Measurements from ENCODE around the gene FAM234B. TPM values are rescaled to one million over a fixed set of nuclear protein-coding genes. Genes with fewer than 3 reads are reported as not detected.

Gene FAM234B
- total RNA-seq, 4 donors from 2014 or later = 4.7 to 6.5 (median 5.5) TPM

DNA sequence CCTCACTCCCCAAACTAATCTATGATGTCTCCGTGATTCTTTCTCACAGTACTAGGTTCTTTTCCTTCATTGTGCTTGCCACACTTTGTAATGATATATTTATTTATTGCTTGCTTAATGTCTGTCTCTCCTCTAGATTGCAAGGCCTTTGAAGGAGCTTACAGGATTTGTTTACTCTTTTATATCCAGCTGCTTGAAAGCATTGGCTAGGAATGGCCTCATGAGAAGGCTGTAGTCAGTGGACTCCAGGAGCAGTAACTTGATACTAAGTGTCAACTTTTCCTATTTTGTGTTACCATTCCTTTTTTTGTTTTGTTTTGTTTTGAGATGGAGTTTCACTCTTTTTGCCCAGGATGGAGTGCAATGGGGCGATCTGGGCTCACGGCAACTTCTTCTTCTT, 7.3 kb upstream of the FAM234B start:
- WGBS, 2 donors (ENCODE audit: low coverage in 1 of 2) = 88% methylated on average over 1 to 3 of the region's 3 CpGs
- H3K4me1 ChIP-seq = no peaks in the 10 kb centered on the region
- no peak for ATAC-seq
- no peaks in the 10 kb centered on the region for H3K27me3 ChIP-seq
- H3K36me3 ChIP-seq = no peaks in the 10 kb centered on the region
- TF ChIP-seq POLR2AphosphoS5 (IDR thresholded peaks at IDR 0.05) (no peak), EP300 (IDR thresholded peaks at IDR 0.05) (no peak), POLR2A (IDR thresholded peaks at IDR 0.05) (no peak)
- TF ChIP-seq, protein P1, sequence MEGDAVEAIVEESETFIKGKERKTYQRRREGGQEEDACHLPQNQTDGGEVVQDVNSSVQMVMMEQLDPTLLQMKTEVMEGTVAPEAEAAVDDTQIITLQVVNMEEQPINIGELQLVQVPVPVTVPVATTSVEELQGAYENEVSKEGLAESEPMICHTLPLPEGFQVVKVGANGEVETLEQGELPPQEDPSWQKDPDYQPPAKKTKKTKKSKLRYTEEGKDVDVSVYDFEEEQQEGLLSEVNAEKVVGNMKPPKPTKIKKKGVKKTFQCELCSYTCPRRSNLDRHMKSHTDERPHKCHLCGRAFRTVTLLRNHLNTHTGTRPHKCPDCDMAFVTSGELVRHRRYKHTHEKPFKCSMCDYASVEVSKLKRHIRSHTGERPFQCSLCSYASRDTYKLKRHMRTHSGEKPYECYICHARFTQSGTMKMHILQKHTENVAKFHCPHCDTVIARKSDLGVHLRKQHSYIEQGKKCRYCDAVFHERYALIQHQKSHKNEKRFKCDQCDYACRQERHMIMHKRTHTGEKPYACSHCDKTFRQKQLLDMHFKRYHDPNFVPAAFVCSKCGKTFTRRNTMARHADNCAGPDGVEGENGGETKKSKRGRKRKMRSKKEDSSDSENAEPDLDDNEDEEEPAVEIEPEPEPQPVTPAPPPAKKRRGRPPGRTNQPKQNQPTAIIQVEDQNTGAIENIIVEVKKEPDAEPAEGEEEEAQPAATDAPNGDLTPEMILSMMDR (IDR thresholded peaks at IDR 0.05) = no peak
- no peak overlapping the region for H3K27ac ChIP-seq
- H3K4me3 ChIP-seq = no peak overlapping the region
- no peaks in the 10 kb centered on the region for H3K9me3 ChIP-seq

DNA sequence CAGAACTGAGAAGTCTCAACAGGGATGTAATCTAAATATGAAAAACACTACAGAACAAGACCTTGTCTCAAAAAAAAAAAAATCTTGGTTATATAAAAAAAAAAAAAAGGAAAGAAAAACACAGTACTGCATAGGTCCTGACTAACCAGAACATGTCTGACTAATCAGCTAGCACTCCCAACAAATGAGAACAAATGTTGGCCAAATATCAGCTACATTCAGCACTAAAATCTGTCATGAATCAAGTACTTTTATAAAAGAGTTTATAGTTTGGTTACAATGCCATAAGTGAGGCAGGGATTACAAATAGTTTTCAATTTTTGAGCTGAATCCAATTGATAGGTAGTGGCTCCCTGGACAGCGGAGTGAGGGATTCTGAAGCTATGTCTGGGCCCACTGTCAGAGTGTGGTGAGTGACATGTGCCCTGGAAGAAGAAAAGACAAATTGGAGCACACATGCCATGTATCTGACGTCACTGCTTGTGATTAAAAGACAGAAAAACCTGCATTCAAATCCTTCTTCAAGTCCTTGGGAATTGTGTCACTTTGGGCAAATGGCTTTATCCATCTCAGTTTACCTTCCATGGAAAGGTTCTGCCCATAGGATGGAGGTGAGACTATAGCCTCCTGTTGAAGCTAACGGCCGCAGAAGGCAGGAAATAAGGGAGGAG, 5.6 kb upstream of the FAM234B start:
- Histone ChIP-seq H3K27me3 (no peaks in the 10 kb centered on the region), H3K27ac (no peak overlapping the region), H3K4me1 (no peaks in the 10 kb centered on the region), H3K36me3 (no peaks in the 10 kb centered on the region), H3K9me3 (no peaks in the 10 kb centered on the region), H3K4me3 (no peak overlapping the region)
- TF ChIP-seq POLR2A (IDR thresholded peaks at IDR 0.05) = no peak
- no peak for ATAC-seq
- 74 to 85% methylated on average over 3 to 4 of the region's 4 CpGs for WGBS, 2 donors (ENCODE audit: low coverage in 1 of 2)

DNA sequence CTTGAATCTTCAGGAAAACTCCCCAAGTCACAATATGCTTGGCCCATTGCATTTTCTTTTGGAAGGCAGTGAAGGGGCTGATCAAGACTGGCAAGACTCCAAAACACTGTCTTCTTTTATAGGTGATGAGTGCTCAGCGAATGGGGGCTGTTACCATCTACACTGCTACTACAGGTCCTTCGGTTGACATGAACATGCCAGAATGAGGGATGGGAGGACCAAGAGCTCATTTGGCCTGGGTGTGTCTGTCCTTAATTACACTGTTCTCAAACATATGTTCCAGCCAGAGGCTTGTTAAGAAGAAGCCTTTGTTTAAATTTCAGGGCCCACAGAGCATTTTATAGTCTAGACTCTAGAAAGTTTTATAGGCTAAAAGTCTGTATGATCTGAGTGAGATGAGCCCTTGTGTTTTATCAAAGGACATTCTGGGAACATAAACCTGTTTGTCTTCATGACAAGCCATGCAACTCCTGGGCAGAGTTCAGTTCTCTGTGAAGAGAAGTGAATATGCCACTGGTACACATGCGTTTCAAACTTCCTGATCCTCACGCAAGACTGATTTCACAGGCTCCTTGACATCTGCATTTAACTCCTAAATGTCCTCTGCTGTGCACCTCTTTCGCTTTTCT, 4.7 kb upstream of the FAM234B start:
- Histone ChIP-seq H3K4me1 (peaks cover 0 to 5% (median 0%) of the 10 kb centered on the region in 3 donors), H3K9me3 (no peaks in the 10 kb centered on the region), H3K27me3 (no peaks in the 10 kb centered on the region), H3K27ac (no peak overlapping the region), H3K36me3 (no peaks in the 10 kb centered on the region), H3K4me3 (no peak overlapping the region)
- 54 to 75% methylated on average over 4 to 5 of the region's 5 CpGs for WGBS, 2 donors (ENCODE audit: low coverage in 1 of 2)
- no peak for TF ChIP-seq POLR2AphosphoS5 (IDR thresholded peaks at IDR 0.05)
- no peak for TF ChIP-seq EP300 (IDR thresholded peaks at IDR 0.05)
- TF ChIP-seq POLR2A (IDR thresholded peaks at IDR 0.05) = no peak
- TF ChIP-seq, protein P1 (IDR thresholded peaks at IDR 0.05) = no peak
- ATAC-seq = no peak

DNA sequence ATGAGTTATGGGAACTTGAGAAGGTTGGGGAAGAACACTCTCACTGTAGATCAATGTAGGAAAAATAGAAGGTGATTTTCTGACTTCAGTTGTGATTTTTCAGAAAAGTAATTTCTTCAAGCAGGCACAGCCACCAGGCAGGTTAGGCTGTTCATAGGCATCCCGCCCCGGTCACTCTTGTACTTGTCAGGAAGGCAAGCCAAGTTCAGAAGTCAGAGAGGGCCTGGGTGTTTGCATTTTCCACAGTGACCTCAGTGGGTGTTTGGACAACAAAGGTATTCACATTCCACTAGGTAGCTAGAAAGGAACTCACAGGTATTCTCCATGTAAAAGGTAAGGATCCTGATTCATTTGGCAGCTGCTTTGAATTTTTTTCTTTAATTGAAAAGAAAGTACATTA, 3.0 kb upstream of the FAM234B start:
- TF ChIP-seq POLR2AphosphoS5 (IDR thresholded peaks at IDR 0.05) = no peak
- 76 to 92% methylated on average over 2 of the region's 2 CpGs for WGBS, 2 donors (ENCODE audit: low coverage in 1 of 2)

DNA sequence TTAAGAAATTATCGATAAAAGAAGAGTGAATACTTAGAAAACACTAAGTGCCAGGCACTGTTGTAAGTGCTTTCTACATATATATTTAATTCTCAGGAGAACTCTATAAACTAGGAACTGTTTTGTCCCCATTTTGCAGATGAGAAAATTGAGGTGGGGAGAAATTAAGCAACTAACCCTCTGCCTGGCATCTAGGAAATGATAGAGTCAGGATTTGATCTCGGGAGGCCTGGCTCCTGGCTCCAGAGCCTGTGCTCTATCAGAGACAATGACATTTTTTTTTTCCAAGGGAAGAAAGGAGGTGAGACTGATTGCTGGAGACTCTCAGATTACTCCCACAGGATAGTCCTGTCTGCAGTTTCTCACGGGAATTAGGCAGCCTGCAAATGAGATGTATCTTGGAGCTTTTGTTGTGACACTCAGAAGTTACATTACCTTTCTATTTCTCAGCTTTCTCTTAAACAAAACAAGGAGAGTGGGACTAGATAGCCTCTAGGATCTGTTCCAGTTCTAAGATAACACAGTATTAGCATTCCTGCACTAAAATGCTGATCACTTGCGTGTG, 1.4 kb upstream of the FAM234B start:
- Histone ChIP-seq H3K36me3 (no peaks in the 10 kb centered on the region), H3K27ac (no peak overlapping the region), H3K9me3 (no peaks in the 10 kb centered on the region), H3K4me1 (peaks cover 0 to 23% (median 0%) of the 10 kb centered on the region in 3 donors), H3K4me3 (no peak overlapping the region), H3K27me3 (no peaks in the 10 kb centered on the region)
- WGBS, 2 donors (ENCODE audit: low coverage in 1 of 2) = 82 to 93% methylated on average over 3 to 4 of the region's 4 CpGs
- TF ChIP-seq POLR2AphosphoS5 (IDR thresholded peaks at IDR 0.05) = no peak
- TF ChIP-seq, protein P1 (IDR thresholded peaks at IDR 0.05) = no peak
- TF ChIP-seq EP300 (IDR thresholded peaks at IDR 0.05) = no peak
- TF ChIP-seq POLR2A (IDR thresholded peaks at IDR 0.05) = no peak
- no peak for ATAC-seq

More for the DNA sequence above, 3.0 kb upstream of the FAM234B start:
- Histone ChIP-seq H3K9me3 (no peaks in the 10 kb centered on the region), H3K4me1 (peaks cover 0 to 23% (median 0%) of the 10 kb centered on the region in 3 donors), H3K27ac (no peak overlapping the region), H3K36me3 (no peaks in the 10 kb centered on the region), H3K4me3 (no peak overlapping the region), H3K27me3 (no peaks in the 10 kb centered on the region)
- no peak for ATAC-seq

All from gastroesophageal sphincter (tissue), 4 donors.